GM21390 (cell line): ENCODE data around the gene BBX.
"Not testable (repeated sequence)": the region's sequence is repeated elsewhere in the genome, so short reads cannot be mapped to it uniquely, and the experiment has no call there.

Experiments
- ATAC-seq: cut with Tn5 transposase; IDR thresholded peaks from one replicate; pipeline ENCODE4 v1.9.1; 2021; ENCODE audit not compliant: unreplicated experiment

BBX gene

GRCh38 chr3:107833722-107834416 lies 311.1 kb downstream of the BBX start:
- no peak for ATAC-seq

GRCh38 chr3:107835001-107835400 lies 312.2 kb downstream of the BBX start:
- ATAC-seq = not testable (repeated sequence)

GRCh38 chr3:107837895-107838612 lies 315.3 kb downstream of the BBX start:
- ATAC-seq = no peak

- no peak for ATAC-seq
These were observed 319.1 kb downstream of the BBX start for GRCh38 chr3:107841831-107842230.

- ATAC-seq = no peak
These were observed 320.2 kb downstream of the BBX start for GRCh38 chr3:107842940-107843339.

GRCh38 chr3:107845380-107846278 lies 322.9 kb downstream of the BBX start:
- no peak for ATAC-seq

GRCh38 chr3:107846279-107846852 lies 323.6 kb downstream of the BBX start:
- ATAC-seq = no peak

- no peak for ATAC-seq
These were observed 325.0 kb downstream of the BBX start for GRCh38 chr3:107847791-107848190.

GRCh38 chr3:107848351-107848915 lies 325.7 kb downstream of the BBX start:
- ATAC-seq = no peak

GRCh38 chr3:107850681-107851080 lies 327.9 kb downstream of the BBX start:
- ATAC-seq = peak; percentile 52

- ATAC-seq = no peak
These were observed 331.1 kb downstream of the BBX start for GRCh38 chr3:107853821-107854220.

GRCh38 chr3:107854733-107855132 lies 332.0 kb downstream of the BBX start:
- no peak for ATAC-seq

- ATAC-seq = no peak
These were observed 332.9 kb downstream of the BBX start for GRCh38 chr3:107855710-107856109.

GRCh38 chr3:107857854-107858253 lies 335.1 kb downstream of the BBX start:
- ATAC-seq = no peak

- ATAC-seq = no peak
These were observed 336.1 kb downstream of the BBX start for GRCh38 chr3:107858876-107859275.
